Measurements from ENCODE around the gene BNC2. TPM values are rescaled to one million over a fixed set of nuclear protein-coding genes. Genes with fewer than 3 reads are reported as not detected.

Gene BNC2
- total RNA-seq, 1 experiment from 2014 or later: 11.7 TPM

DNA sequence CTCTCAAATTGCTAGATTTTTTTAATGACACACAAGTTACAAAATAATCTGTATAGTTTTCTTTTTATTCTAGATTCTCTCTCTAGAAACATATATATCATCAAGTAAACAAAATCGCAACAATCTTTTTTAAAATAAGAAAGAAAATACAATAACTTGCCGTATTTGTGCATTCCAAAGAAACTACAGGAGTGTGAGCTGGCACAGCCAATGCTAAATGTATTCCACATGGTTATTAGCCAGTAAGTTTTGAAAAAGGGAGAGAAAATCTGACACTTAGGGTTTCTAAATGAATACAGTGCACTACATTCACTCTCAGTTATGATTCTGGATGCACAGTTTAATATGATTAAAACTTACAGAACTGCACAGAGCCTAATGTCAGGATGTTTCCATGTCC lies 117.9 kb downstream of the BNC2 start:
- DNase-seq (no peak), ATAC-seq (no peak)
- H3K4me1 ChIP-seq (ENCODE audit: insufficient read depth, low read length): no peaks in the 10 kb centered on the region
- no peak overlapping the region for H3K4me3 ChIP-seq (ENCODE audit: low read length)
- no peaks in the 10 kb centered on the region for H3K27me3 ChIP-seq (ENCODE audit: low read length)
- no peak overlapping the region for H3K4me2 ChIP-seq (ENCODE audit: low read length)
- no peaks in the 10 kb centered on the region for H4K20me1 ChIP-seq (ENCODE audit: low read length)
- no peaks in the 10 kb centered on the region for H3K79me2 ChIP-seq (ENCODE audit: low read length)
- H3K27ac ChIP-seq (ENCODE audit: low read length): no peak overlapping the region
- H3K9me2 ChIP-seq (replicated peaks; ENCODE audit: low read length): no peaks in the 10 kb centered on the region
- ChIA-PET CTCF (no interaction called here), POLR2A (ENCODE audit: unreplicated experiment) (no interaction called here)
- no peaks in the 10 kb centered on the region for H3K9me3 ChIP-seq (ENCODE audit: low read length)
- intact Hi-C loops (cut with micrococcal nuclease): no loop called here
- no peak for TF ChIP-seq EZH2 (IDR thresholded peaks at IDR 0.05; ENCODE audit: low read length, unreplicated experiment)
- TF ChIP-seq EZH2phosphoT487 (IDR thresholded peaks at IDR 0.05; ENCODE audit: borderline replicate concordance, low read length): no peak
- TF ChIP-seq, protein P1, sequence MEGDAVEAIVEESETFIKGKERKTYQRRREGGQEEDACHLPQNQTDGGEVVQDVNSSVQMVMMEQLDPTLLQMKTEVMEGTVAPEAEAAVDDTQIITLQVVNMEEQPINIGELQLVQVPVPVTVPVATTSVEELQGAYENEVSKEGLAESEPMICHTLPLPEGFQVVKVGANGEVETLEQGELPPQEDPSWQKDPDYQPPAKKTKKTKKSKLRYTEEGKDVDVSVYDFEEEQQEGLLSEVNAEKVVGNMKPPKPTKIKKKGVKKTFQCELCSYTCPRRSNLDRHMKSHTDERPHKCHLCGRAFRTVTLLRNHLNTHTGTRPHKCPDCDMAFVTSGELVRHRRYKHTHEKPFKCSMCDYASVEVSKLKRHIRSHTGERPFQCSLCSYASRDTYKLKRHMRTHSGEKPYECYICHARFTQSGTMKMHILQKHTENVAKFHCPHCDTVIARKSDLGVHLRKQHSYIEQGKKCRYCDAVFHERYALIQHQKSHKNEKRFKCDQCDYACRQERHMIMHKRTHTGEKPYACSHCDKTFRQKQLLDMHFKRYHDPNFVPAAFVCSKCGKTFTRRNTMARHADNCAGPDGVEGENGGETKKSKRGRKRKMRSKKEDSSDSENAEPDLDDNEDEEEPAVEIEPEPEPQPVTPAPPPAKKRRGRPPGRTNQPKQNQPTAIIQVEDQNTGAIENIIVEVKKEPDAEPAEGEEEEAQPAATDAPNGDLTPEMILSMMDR (conservative IDR thresholded peaks at IDR 0.05; ENCODE audit: low read depth, low read length): no peak
- H3K9ac ChIP-seq (ENCODE audit: low read length): no peak overlapping the region
- no peak overlapping the region for H2AFZ ChIP-seq (ENCODE audit: low read length)
- no TSS peak for BruUV-seq (replicated peaks)
- no peaks in the 10 kb centered on the region for H3F3A ChIP-seq (ENCODE audit: low read length, unreplicated experiment)
- H3K36me3 ChIP-seq (ENCODE audit: low read depth, low read length): no peaks in the 10 kb centered on the region

DNA sequence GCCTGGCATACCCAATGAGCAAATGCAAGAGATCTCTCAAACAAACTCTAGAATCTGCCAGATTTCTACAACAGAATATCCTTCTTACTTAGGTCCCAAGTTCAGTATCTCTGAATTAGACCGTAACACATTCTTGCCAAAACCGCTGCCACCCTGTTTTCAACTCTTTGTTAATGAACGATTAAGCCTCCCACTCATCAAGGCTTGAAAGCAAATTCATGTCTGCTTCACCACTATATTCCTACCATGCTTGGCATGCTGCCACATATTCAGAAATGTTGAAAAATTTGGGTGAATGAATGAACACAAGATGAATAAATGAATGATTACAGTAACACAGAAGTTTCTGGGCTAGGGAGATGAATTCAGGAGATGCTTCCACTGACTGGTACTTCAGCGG lies 119.9 kb downstream of the BNC2 start:
- Histone ChIP-seq H3K9me2 (replicated peaks; ENCODE audit: low read length) (no peaks in the 10 kb centered on the region), H3K4me1 (ENCODE audit: insufficient read depth, low read length) (no peaks in the 10 kb centered on the region), H3K27me3 (ENCODE audit: low read length) (no peaks in the 10 kb centered on the region), H3K27ac (ENCODE audit: low read length) (no peak overlapping the region), H3K4me3 (ENCODE audit: low read length) (no peak overlapping the region), H3F3A (ENCODE audit: low read length, unreplicated experiment) (no peaks in the 10 kb centered on the region), H2AFZ (ENCODE audit: low read length) (no peak overlapping the region), H3K79me2 (ENCODE audit: low read length) (no peaks in the 10 kb centered on the region), H3K36me3 (ENCODE audit: low read depth, low read length) (no peaks in the 10 kb centered on the region), H3K9me3 (ENCODE audit: low read length) (no peaks in the 10 kb centered on the region), H3K4me2 (ENCODE audit: low read length) (no peak overlapping the region), H4K20me1 (ENCODE audit: low read length) (no peaks in the 10 kb centered on the region), H3K9ac (ENCODE audit: low read length) (no peak overlapping the region)
- no peak for DNase-seq
- POLR2A ChIA-PET (ENCODE audit: unreplicated experiment): no interaction called here
- CTCF ChIA-PET: no interaction called here
- intact Hi-C loops (cut with micrococcal nuclease): no loop called here
- TF ChIP-seq, protein P1 (conservative IDR thresholded peaks at IDR 0.05; ENCODE audit: low read depth, low read length): no peak
- TF ChIP-seq EZH2 (IDR thresholded peaks at IDR 0.05; ENCODE audit: low read length, unreplicated experiment): no peak
- TF ChIP-seq EZH2phosphoT487 (IDR thresholded peaks at IDR 0.05; ENCODE audit: borderline replicate concordance, low read length): no peak
- no peak for ATAC-seq
- BruUV-seq (replicated peaks): no TSS peak

DNA sequence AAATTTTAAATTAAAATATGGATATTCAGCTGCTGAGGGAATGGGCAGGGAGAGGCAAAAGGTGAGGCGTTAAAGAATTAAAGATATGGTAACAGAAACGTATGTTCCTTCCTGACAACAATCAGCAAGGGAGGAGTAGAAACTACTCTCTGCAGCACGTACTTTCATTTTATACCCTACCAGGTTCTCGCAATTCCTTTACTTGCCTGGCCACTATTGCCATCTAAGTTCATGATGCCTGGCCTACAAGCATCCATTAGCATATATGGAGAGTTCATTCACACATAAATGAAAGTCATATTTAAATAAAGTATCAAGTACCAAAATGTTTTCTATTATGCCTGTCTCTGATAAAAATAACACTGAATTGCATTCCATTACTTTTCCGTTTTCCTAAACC lies 125.1 kb downstream of the BNC2 start:
- Histone ChIP-seq H3K79me2 (ENCODE audit: low read length) (no peaks in the 10 kb centered on the region), H3K27me3 (ENCODE audit: low read length) (no peaks in the 10 kb centered on the region), H3F3A (ENCODE audit: low read length, unreplicated experiment) (no peaks in the 10 kb centered on the region), H4K20me1 (ENCODE audit: low read length) (no peaks in the 10 kb centered on the region), H3K27ac (ENCODE audit: low read length) (no peak overlapping the region), H3K9me3 (ENCODE audit: low read length) (no peaks in the 10 kb centered on the region), H3K4me1 (ENCODE audit: insufficient read depth, low read length) (peaks cover 6% of the 10 kb centered on the region; the same call in 1 of the 2 replicates), H3K9ac (ENCODE audit: low read length) (no peak overlapping the region), H3K36me3 (ENCODE audit: low read depth, low read length) (no peaks in the 10 kb centered on the region), H3K4me3 (ENCODE audit: low read length) (no peak overlapping the region), H3K9me2 (replicated peaks; ENCODE audit: low read length) (no peaks in the 10 kb centered on the region), H3K4me2 (ENCODE audit: low read length) (no peak overlapping the region), H2AFZ (ENCODE audit: low read length) (no peak overlapping the region)
- ChIA-PET POLR2A (ENCODE audit: unreplicated experiment) (no interaction called here), CTCF (no interaction called here)
- TF ChIP-seq, protein P1 (conservative IDR thresholded peaks at IDR 0.05; ENCODE audit: low read depth, low read length): no peak
- no peak for TF ChIP-seq EZH2phosphoT487 (IDR thresholded peaks at IDR 0.05; ENCODE audit: borderline replicate concordance, low read length)
- no peak for TF ChIP-seq EZH2 (IDR thresholded peaks at IDR 0.05; ENCODE audit: low read length, unreplicated experiment)
- no TSS peak for BruUV-seq (replicated peaks)
- intact Hi-C loops (cut with micrococcal nuclease): no loop called here
- DNase-seq (no peak), ATAC-seq (no peak)
